Fibroblast of lung (primary cell): ENCODE results near the gene LIMA1.

Experiments used
- CTCF ChIP-seq, 2 donors: IDR thresholded peaks in 1 of 2; conservative IDR thresholded peaks in 1 of 2; 1 replicate in 1 of 2; 2 replicates in 1 of 2; pipeline ENCODE4 v1.5.1; 2011 to 2012; ENCODE audit warnings: low read length in 2 of 2, control low read depth in 1 of 2, inconsistent platforms in 1 of 2, low read depth in 1 of 2, mild to moderate bottlenecking in 1 of 2
- EZH2 ChIP-seq: IDR thresholded peaks from 2 replicates; pipeline ENCODE4 v1.5.1; 2012; ENCODE audit warnings: low read length, control low read depth, mild to moderate bottlenecking; ENCODE audit errors: missing control alignments

- TF ChIP-seq CTCF (conservative IDR thresholded peaks at IDR 0.05 in 1 of 2, IDR thresholded peaks at IDR 0.05 in 1 of 2; ENCODE audit: low read depth in 1 of 2, low read length in 2 of 2) (no peak), EZH2 (no peak)
Measured at GRCh38 chr12:50248411-50248810, 34.9 kb downstream of the LIMA1 start.
